PC-3 (cell line): ENCODE measurements around the gene ESRP2. TPM values are rescaled to one million over a fixed set of nuclear protein-coding genes. Genes with fewer than 3 reads are reported as not detected.

Experiments used
- ATAC-seq: fragments of 200-7000 bp; cut with Tn5 transposase; 2 replicates; pipeline ENCODE4 v1.9.1; 2020; ENCODE audit warnings: mild to moderate bottlenecking, moderate library complexity
- BruUV-seq: library from RNA; stranded (reverse); fragments of 400-500 nt; replicated peaks from 2 replicates; lab custom pipeline; 2021; lab: Mats Ljungman, UMichigan
- CTCF ChIA-PET: fragments of 300-600 bp; sonication (Branson Sonifier 250); formaldehyde crosslinking; loops from one replicate; lab custom pipeline; 2022; ENCODE audit warnings: antibody characterized with exemption; lab: Charles Lee
- POLR2A ChIA-PET: fragments of 300-600 bp; sonication (Branson Sonifier 250); formaldehyde crosslinking; loops from one replicate; lab custom pipeline; 2022; ENCODE audit warnings: antibody characterized with exemption; ENCODE audit not compliant: unreplicated experiment; lab: Charles Lee
- DNase-seq: peaks from one replicate; pipeline ENCODE4 v3.0.0-alpha.2; 2015
- H2AFZ ChIP-seq: fragments of 300-600 bp; sonication (generic); 2 replicates; pipeline ENCODE4 v1.6.0; 2016; ENCODE audit warnings: antibody characterized with exemption, low read length
- H3F3A ChIP-seq: fragments of 300-600 bp; sonication (generic); one replicate; pipeline ENCODE4 v1.6.0; 2017; ENCODE audit warnings: antibody characterized with exemption, low read length, control low read depth, mild to moderate bottlenecking; ENCODE audit not compliant: unreplicated experiment
- H3K27ac ChIP-seq: fragments of 300-600 bp; sonication (generic); 2 replicates; pipeline ENCODE4 v1.5.1; 2016; ENCODE audit warnings: mild to moderate bottlenecking, low read length
- H3K27me3 ChIP-seq: fragments of 300-600 bp; sonication (generic); 2 replicates; pipeline ENCODE4 v1.6.1; 2016; ENCODE audit warnings: low read length, mixed read lengths
- H3K36me3 ChIP-seq: fragments of 300-600 bp; sonication (generic); 2 replicates; pipeline ENCODE4 v1.6.1; 2016; ENCODE audit warnings: low read depth, mixed run types, low read length, mixed read lengths
- H3K4me1 ChIP-seq: fragments of 300-600 bp; sonication (generic); 2 replicates; pipeline ENCODE4 v1.5.1; 2016; ENCODE audit warnings: low read length; ENCODE audit not compliant: insufficient read depth
- H3K4me2 ChIP-seq: fragments of 300-600 bp; sonication (generic); 2 replicates; pipeline ENCODE4 v1.6.0; 2016; ENCODE audit warnings: low read length
- H3K4me3 ChIP-seq: fragments of 300-600 bp; sonication (generic); 2 replicates; pipeline ENCODE4 v1.5.1; 2016; ENCODE audit warnings: mild to moderate bottlenecking, low read length, mixed read lengths
- H3K79me2 ChIP-seq: fragments of 300-600 bp; sonication (generic); 2 replicates; pipeline ENCODE4 v1.6.1; 2017; ENCODE audit warnings: low read length, mixed read lengths
- H3K9ac ChIP-seq: fragments of 300-600 bp; sonication (generic); 2 replicates; pipeline ENCODE4 v1.6.0; 2016; ENCODE audit warnings: mild to moderate bottlenecking, low read length
- H3K9me2 ChIP-seq: fragments of 300-600 bp; sonication (generic); replicated peaks from 2 replicates; pipeline ENCODE4 v1.6.1; 2016; ENCODE audit warnings: mixed run types, low read length, mixed read lengths
- H3K9me3 ChIP-seq: fragments of 300-600 bp; sonication (generic); 2 replicates; pipeline ENCODE4 v1.6.1; 2016; ENCODE audit warnings: low read length, mixed read lengths
- H4K20me1 ChIP-seq: fragments of 300-600 bp; sonication (generic); 2 replicates; pipeline ENCODE4 v1.6.1; 2016; ENCODE audit warnings: low read length, mixed read lengths
- CTCF ChIP-seq: fragments of 300-600 bp; sonication (generic); conservative IDR thresholded peaks from 2 replicates; pipeline ENCODE4 v1.5.1; 2017; ENCODE audit warnings: antibody characterized with exemption, low read depth, mild to moderate bottlenecking, low read length
- EZH2 ChIP-seq: fragments of 300-600 bp; sonication (generic); IDR thresholded peaks from one replicate; pipeline ENCODE4 v1.6.1; 2017; ENCODE audit warnings: antibody characterized with exemption, mild to moderate bottlenecking, low read length; ENCODE audit not compliant: unreplicated experiment
- EZH2phosphoT487 ChIP-seq: fragments of 300-600 bp; sonication (generic); IDR thresholded peaks from 2 replicates; pipeline ENCODE4 v1.6.1; 2018; ENCODE audit warnings: mild to moderate bottlenecking, antibody characterized with exemption, low read length, borderline replicate concordance
- intact Hi-C: fragments of 100-400 bp; cut with micrococcal nuclease; formaldehyde crosslinking; loops from 2 replicates; pipeline ENCODE4 v1.9.0; 2023
- total RNA-seq: library from RNA; depleted of rRNA; stranded (reverse); fragments of >200 nt; gene quantifications from 2 replicates; pipeline ENCODE4 v1.2.3, GENCODE V29; 2014

Gene ESRP2
- total RNA-seq, 1 experiment from 2014 or later = 46.9 TPM

DNA sequence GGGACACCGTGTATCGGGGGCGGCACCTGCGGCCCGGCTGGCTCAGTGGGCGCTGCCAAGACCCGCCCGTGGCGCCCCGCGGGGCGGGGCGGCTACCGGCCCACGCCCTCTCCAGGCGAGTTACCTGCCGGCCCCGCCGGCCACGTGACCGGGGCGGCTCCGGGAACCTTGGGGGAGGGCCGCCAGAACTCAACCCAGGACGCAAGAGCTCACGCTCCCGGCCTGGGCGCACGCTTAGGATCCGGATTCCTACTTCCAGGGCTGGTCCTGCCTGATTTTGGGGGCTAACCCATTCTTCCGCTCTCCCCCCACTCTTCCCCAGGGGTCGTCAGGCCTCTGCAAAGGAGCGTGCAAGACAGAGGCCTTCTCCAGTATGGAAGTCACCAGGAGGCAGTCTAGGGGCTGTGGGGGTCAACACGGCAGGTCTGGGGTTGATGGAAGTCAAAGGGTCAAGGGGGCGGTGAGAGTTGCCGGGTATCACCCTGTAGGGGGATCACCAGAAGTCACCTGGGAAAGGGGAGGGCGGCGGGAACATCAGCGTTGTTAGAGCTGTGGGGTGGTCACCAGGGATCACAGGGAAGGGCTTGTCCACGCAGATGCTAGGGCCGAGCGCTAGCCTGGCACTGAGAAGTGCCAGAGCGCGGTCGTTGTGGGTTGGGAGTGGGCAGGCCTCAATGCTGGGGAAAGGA, 354 bp upstream of the ESRP2 start:
- H3K4me1 ChIP-seq = peaks cover 28% of the 10 kb centered on the region
- ATAC-seq (peak; percentile 21), DNase-seq (peak; percentile 88)
- H3K9me2 ChIP-seq = no peaks in the 10 kb centered on the region
- CTCF ChIA-PET = no interaction called here
- BruUV-seq = TSS peak; percentile 51
- H3K4me3 ChIP-seq = peak overlapping the region; percentile 85
- POLR2A ChIA-PET = interaction anchor here (0.7 kb wide), 1 partner anchor 755 kb away, joined by 3 read pairs; no protein-coding TSS in a partner anchor
- peak overlapping the region; percentile 69 for H2AFZ ChIP-seq
- H3K9me3 ChIP-seq = no peaks in the 10 kb centered on the region
- H3K79me2 ChIP-seq = peaks cover 48% of the 10 kb centered on the region
- no peaks in the 10 kb centered on the region for H3F3A ChIP-seq
- TF ChIP-seq EZH2phosphoT487 (peak; percentile 73), EZH2 (no peak), CTCF (no peak)
- H4K20me1 ChIP-seq = peaks cover 9% of the 10 kb centered on the region
- H3K36me3 ChIP-seq = peaks cover 13% of the 10 kb centered on the region; the same call in 1 of the 2 replicates
- intact Hi-C loops = loop anchor here (5.0 kb wide), 1 partner anchor 149 kb away; the partner anchor contains the start of gene NFATC3
- peak overlapping the region; percentile 90 for H3K9ac ChIP-seq
- H3K4me2 ChIP-seq = peak overlapping the region; percentile 97
- H3K27ac ChIP-seq = peak overlapping the region; percentile 93
- no peaks in the 10 kb centered on the region for H3K27me3 ChIP-seq

DNA sequence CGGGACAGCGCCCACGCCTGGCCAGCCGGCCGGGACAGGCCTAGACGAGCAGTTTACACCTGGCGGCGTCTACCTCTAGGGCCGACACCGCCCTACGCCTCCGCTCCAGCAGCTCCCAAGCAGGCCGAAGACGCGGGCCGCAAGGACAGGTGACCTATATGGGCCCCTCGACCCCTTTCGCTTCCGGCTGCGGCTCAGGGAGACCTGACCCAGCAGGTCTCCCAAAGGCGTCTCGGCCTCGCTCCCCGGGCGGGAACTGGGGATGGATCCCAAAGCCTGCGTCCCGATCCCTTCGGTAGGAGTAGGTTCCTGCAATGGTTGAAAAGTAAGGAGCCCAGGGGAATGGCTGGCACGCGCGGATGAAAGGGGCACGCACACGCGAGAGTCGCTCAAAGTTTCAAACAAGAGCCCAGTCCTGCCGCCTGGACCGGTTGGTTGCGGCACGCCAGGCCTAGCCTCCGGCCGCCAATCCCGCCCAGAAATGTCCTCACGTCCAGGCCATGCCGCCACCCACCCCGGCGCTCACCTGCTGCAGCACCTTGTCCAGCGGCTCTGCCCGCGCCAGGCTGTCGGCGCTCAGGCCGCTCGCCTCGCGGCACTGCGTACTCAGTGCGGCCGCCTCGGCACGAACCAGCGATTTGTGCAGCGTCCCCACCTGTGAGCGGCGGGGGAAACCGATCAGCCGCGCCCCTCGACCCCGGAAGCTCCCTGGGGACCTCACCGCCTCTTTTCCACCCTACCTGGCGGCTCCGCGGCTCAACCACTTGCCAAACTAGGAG, 630 bp downstream of the ESRP2 start:
- Histone ChIP-seq H3K9ac (peak overlapping the region; percentile 90), H3K9me2 (no peaks in the 10 kb centered on the region), H3K4me1 (peaks cover 28% of the 10 kb centered on the region), H3K79me2 (peaks cover 48% of the 10 kb centered on the region), H4K20me1 (peaks cover 9% of the 10 kb centered on the region), H3K27me3 (no peaks in the 10 kb centered on the region), H3K4me2 (peak overlapping the region; percentile 97), H3K4me3 (peak overlapping the region; percentile 85), H3F3A (no peaks in the 10 kb centered on the region), H3K36me3 (peaks cover 13% of the 10 kb centered on the region; the same call in 1 of the 2 replicates), H3K27ac (peak overlapping the region; percentile 93), H2AFZ (peak overlapping the region; percentile 69), H3K9me3 (no peaks in the 10 kb centered on the region)
- TSS peak; percentile 9 for BruUV-seq
- TF ChIP-seq EZH2phosphoT487 (no peak), CTCF (peak; percentile 41; the same call in 1 of the 2 replicates)
- DNase-seq = peak; percentile 22
- peak; percentile 3 for ATAC-seq
- ChIA-PET CTCF (interaction anchor here (1.0 kb wide), 1 partner anchor 142 kb away, joined by 4 read pairs; no protein-coding TSS in a partner anchor), POLR2A (no interaction called here)
- intact Hi-C loops = loop anchor here (5.0 kb wide), 1 partner anchor 148 kb away; the partner anchor contains the start of gene NFATC3
